Measurements from ENCODE around the gene CTSK.
"Not testable (repeated sequence)": the region's sequence is repeated elsewhere in the genome, so short reads cannot be mapped to it uniquely, and the experiment has no call there.

CTSK gene

DNA sequence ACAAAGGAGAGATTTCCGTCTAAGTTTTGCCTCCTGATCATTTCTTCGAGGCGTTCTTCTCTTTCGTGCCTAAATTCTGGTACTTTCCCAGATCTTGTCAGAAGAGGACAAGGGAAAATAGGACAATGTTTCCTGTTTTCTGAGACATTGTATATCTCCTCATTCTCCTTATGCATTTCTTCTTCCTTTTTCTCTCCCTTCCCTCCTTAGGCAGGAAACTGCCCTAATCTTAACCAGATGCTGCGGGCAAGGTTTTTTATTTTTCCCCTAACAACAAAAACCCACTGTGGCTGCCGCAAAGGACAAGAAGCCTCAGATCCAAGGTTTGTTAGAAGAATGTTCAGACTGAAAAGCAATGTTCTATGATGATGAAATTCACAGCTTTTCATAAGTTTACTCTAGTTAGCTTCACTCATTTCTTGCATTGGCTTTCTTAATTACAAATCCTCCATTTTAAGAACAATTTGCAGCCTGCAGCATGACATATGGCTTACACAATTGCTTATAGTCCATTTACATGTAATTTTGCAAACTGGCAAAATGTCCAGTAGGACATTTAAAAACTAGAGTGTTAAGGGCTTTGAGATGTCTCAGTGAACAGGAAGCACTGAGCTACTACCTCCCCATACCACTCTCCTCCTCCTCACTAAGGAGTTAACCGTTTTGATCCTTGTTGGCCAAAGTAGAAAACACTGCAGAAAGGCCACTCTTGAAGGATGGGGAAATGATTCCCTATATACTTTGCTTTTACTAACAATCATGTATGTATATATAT is 624 bp downstream of the CTSK start:
- DNase-seq: no peak

- DNase-seq: no peak
Observed at GRCh38 chr1:150805899-150806298, 2.2 kb downstream of the CTSK start.

DNA sequence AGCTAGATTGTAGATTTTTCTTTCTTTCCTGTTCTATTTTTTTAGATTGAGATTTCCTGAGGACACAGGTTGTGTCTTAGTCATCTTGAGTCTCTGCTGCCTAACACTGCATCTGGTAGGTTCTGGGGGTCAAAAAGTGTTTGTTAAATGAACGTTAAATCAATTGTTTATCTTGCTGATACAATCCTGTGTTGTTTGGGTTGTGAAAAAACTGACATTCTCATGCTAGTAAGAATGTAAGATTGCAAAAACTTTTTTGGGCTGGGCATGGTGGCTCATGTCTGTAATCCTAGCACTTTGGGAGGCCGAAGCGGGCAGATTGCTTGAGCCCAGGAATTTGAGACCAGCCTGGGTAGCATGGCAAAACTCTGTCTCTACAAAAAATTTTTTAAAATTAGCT is 3.4 kb downstream of the CTSK start:
- DNase-seq: no peak

DNA sequence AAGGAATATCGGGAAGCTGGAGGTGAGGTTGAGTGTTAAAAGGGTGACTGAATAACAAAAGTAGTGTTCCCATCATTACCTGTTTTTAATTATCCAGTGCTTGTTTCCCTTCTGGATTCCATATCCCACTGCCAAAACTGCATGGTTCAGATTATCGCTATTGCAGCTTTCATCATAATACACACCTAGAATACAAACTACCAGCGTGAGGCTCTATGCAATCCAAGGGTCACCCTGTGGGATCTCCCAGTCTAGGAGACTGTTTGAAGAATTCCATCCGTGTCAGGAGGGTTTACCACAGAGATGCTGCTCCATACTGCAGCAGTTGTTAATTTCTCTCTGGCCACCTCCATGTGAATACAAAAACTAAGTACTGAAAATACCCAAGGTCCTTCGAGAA is 9.0 kb downstream of the CTSK start:
- no peak for DNase-seq

DNA sequence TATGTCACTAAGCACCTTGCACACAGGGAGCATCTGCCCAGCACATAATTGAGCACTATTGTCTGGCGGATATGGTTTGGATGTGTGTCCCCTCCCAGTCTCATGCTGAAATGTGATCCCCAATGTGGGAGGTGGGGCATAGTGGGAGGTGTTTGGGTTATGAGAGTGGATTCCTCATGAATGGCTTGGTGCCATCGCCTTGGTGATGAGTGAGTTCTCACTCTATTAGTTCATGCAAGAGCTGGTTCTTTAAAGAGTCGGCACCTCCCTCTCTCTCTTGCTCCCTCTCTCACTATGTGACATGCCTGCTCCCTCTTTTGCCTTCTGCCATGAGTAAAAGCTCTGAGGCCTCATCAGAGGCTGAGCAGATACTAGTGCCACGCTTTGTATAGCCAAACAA is 9.5 kb downstream of the CTSK start:
- DNase-seq: no peak

DNA sequence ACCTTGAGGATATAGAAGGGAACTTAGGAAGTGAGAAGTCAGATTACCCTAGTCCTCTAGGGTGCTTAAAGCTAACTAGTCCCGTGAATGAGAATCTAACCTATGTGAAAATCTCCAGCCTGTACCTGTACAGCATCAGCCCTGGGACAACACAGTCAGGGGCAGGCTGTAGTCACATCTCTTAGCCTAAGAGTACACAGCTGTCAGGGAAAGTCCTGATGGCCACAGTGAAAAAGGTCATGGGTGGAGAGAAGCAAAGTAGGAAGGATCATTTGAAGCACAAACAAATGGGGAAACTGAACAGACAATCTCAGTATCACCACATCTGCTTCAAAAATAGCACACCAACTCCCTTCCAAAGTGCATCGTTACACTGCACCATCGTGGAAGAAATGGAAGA is 11.7 kb downstream of the CTSK start:
- no peak for DNase-seq

DNA sequence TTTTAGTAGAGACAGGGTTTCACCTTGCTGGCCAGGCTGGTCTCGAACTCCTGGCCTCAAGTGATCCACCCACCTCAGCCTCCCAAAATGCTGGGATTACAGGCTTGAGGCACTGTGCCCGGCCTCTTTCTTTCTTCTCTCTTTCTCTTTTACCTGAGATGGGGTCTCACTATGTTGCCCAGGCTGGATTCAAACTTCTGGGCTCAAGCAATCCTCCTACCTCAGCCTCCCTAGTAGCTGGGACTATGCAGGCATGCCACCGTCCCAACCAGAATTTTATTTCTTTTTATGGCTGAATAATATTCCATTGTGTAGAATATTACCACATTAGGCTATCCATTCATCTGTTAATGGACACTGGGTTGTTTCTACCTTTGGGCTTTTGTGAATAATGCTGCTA is 14.3 kb downstream of the CTSK start:
- not testable (repeated sequence) for DNase-seq

DNA sequence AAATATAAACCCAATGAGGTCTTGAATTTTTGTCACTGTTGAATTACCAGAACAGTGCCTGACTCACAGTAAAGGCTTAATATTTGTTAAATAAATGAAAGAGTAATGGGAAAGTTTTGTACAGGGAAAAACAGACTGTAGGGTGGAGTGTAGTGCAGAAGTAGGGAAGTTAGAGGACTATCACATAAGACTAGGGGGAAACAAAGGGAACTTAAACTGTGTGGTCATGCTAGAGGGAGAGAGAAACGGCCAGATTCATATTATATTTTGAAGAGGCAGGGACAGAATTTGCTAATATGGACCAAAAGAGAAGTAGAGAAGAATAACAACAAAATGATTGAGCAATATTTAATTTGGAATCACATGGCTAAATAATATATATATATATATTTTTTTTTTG is 14.8 kb downstream of the CTSK start:
- no peak for DNase-seq

DNA sequence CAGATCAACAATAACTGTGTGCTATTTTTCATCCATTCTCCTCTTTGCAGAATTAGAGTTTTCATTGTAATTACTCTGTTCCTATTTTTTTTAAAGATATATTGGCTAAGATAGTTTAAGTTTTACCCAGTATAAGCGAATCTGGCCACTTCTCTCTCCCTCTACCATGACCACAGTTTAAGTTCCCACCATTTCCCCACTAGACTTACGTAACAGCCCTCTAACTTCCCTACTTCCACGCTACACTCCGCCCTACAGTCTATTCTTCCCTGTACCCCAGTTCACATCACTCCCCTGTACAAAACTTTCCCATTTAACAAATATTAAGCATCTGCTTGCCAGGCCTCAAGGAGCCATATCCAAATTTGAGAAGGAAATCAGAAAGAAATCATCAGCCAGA is 16.5 kb downstream of the CTSK start:
- DNase-seq: no peak

DNA sequence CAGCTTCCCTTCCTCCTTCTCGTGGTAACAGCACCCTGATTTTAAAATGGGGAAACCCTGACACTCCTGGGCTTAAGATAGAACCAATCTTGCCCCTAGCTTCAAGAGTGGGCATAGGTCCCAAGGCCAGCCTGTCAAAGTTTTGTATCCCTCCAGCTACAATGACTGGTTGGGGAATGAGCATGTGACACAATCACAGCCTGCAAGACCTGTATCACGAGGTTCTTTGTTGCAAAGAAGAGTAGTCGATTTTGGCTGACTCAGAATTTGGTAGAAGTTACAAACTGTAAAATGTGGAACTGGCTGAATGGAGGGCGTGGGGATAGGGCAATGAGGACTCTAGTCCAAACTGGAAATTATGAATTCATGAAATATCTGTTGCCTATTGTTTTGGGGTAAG is 18.7 kb downstream of the CTSK start:
- DNase-seq: peak in 2 of 51 donors; percentile 14

DNA sequence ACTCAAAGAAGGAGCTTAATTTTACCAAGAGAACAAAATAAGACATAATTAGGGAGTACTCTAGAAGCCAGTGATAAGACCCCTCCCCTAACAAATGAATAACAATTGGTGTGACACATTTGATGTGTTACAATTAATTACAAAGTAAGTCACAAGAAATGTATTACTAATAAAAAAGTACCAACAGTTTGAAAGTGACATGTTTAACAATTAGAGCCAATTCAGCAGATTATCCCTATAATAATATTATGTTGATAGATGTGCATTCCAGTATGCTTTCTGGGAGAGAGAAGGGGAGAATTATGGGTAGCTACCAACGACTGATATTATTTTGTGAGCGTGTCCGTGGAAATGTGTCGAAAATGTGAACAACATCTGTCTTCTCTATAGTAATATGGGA is 19.1 kb downstream of the CTSK start:
- no peak for DNase-seq

GRCh38 chr1:150787455-150787854 is 20.6 kb downstream of the CTSK start:
- DNase-seq: no peak

GRCh38 chr1:150780510-150780909 is 27.6 kb downstream of the CTSK start:
- no peak for DNase-seq

DNA sequence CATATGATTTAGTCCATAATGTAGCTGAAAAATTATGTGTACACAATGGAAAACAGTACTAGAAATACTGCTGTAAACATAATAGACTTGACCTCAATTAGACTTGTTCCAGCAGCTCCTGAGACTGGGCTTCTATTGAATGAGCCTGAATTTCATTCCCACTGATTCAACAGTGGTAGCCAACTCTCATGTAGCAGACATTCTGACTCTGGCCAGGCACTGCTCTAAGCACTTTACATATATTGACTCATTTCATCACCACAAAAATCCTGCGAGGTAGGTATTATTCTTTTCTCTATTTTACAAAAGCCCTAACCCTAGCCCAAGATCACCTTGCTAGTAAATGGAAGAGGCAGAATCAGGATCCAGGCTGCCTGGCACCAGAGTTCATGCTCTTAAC is 29.7 kb downstream of the CTSK start:
- DNase-seq: no peak

DNA sequence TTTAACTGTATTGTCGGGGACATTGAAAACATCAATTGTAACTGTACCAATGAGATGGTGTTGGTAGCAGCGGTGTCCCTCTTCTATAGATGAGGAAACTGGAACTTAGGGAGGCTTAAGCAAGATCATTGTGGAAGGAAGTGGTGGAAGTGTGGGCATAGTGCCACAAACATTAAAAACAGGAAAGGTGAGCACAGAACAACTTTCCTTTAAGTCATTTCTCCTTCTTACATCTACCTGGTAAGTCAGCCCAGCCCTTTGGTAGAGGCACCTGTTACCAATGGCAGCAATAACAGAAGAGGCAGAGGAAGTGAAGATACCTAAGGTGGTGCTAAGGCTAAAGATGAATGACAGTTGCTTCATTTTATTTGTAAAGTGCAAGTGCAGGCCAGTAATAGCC is 30.5 kb downstream of the CTSK start:
- no peak for DNase-seq

GRCh38 chr1:150775931-150776505 is 32.0 kb downstream of the CTSK start:
- DNase-seq: not testable (repeated sequence)

DNA sequence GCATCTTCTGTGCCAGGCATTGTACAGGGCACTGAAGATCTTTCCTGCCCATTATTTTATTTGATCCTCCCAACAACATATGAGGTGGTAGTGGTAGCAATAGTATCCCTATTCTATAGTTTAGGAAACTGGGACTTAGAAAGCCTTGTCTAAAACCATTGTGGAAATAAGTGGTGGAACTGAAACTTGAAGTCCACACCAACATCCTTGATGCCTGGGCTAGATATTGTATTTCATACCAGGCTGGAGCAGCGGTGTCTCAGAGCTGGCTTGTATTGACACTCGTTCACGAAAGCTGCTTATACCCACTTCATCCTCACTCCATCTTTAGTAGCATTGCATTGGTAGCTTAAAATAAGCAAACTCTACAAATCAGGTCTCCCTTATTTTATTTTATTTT is 32.8 kb downstream of the CTSK start:
- DNase-seq: no peak

GRCh38 chr1:150772326-150772725 is 35.7 kb downstream of the CTSK start:
- no peak for DNase-seq

DNA sequence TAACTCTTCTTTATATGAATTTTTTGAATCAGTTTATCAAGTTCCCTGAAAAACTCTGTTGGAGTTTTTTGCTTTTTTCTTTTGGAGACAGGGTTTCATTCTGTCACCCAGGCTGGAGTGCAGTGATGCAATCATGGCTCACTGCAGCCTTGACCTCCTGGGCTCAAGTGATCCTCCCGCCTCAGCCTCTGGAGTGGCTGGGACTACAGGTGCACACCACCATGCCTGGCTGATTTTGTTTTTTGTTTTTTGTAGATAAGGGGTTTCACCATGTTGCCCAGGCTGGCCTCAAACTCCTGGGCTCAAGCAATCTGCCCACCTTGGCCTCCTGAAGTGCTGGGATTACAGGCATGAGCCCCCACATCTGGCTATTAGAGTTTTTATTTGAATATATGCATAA is 40.4 kb downstream of the CTSK start:
- not testable (repeated sequence) for DNase-seq

DNA sequence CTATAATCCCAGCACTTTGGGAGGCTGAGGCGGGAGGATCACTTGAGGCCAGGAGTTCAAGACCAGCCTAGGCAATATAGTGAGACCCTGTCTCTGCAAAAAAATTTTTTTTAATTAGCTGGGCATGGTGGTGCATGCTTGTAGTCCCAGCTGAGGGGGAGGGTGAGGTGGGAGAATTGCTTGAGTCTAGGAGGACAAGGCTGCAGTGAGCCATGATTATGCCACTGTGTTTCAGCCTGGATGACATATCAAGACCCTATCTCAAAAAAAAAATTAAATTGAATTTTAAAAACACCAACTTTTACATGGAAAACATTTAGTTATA is 42.1 kb downstream of the CTSK start:
- not testable (repeated sequence) for DNase-seq

- DNase-seq: peak in 1 of 51 donors; percentile 5
Observed at GRCh38 chr1:150765296-150765976, 42.6 kb downstream of the CTSK start, which contains the start of gene CTSS. TSS of gene CTSS (minus strand) at chr1:150765778. CDS start at chr1:150764763, 1,015 bp downstream.

DNA sequence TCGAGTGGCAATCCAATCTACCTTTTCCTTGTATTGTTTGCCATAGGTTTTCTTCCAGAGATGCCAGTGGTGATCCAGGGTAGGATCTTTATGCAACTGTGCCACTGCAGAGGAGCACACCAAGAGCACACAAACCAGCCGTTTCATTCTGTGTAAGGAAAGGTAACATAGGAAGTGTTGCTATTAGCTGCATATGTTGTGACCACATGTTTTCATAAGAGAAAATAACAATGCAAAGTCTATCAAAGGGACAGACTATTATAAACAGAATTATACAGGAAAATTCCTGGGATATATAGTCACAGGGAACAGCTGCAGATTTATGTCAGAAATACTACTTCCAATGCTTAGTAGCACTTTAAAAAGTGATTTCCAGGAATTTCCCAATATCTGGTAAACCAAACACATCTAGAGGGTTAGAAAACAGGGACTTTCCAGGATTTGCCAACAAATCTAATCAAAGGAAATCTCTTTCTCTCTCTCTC is 43.4 kb downstream of the CTSK start:
- no peak for DNase-seq

GRCh38 chr1:150763018-150763417 is 45.0 kb downstream of the CTSK start:
- DNase-seq: no peak
